ENCODE measurements around the gene ZBTB18.
"Not testable (repeated sequence)": the region's sequence is repeated elsewhere in the genome, so short reads cannot be mapped to it uniquely, and the experiment has no call there.

Gene ZBTB18

GRCh38 chr1:244050835-244051444 is at the start of gene ZBTB18:
ZBTB18 (plus strand) TSS chr1:244051283; CDS start chr1:244051432, 149 bp downstream.
- peak; percentile 14 for DNase-seq

DNA sequence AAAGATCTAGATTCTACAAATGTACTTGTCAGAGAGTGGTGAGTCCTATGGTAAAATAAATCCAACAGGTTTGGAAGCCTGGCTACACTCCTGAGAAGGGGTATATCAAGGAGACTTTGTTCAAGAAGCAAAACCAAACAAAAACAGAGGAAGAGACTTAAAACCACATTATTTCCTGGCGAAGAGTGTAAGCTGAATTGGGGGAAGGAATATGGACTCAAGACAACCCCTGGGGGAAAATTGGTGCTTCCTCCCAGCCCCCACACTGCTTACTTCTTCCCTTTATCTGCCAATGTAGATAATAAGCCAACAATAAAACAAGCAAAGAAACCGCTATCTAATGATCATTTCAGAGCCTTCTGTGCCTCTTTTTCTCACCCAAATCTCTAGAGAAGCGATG is 48.4 kb upstream of the ZBTB18 start:
- DNase-seq, result no peak

DNA sequence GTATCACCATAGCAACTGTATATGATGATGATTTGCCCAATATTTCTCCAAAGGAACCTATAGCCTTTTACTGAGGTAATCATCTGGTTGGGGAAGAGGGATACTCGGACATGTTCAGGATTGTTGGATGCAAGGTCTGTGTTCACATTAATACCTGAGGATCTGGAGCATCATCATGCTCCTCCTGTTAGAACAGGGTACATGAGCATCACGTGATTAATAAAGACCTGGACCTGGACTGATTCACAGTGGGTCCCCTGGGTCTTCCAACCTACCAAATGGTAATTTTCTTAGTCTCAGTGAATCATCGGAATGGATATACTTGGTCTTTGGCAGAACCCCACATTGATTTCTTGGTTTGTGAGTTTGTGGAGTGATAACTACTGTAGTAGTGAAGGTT is 45.6 kb upstream of the ZBTB18 start:
- no peak for DNase-seq

DNA sequence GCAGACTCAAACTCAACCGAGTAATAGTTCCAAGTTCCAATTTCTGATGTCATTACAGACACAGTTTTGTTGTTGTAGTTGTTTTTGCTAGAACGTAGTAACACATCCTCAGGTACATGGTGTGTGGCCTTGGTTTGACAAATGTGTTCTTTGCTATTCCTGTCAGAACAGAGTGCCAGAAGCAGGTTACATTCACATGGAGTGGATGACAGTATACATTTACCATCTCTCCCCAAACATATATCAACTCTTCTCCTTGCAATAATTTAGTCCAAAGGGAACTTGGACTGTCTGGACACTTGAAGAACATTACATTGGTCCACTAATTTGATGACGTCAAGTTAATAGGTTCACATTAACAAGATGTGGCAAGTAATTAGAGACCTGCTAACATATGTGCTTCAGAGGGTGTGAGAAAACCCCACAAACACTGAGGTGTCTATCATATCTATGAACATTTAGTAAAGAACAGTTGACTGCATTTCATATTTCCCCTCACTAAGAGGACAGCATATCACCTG is 44.6 kb upstream of the ZBTB18 start:
- no peak for DNase-seq

GRCh38 chr1:244006961-244007360 is 44.1 kb upstream of the ZBTB18 start:
- no peak for DNase-seq

GRCh38 chr1:244010191-244010590 is 40.9 kb upstream of the ZBTB18 start:
- no peak for DNase-seq

- DNase-seq, result no peak
Measured at GRCh38 chr1:244010703-244011123, 40.4 kb upstream of the ZBTB18 start.

GRCh38 chr1:244011271-244011670 is 39.8 kb upstream of the ZBTB18 start:
- DNase-seq, result no peak

GRCh38 chr1:244011786-244012185 is 39.3 kb upstream of the ZBTB18 start:
- no peak for DNase-seq

DNA sequence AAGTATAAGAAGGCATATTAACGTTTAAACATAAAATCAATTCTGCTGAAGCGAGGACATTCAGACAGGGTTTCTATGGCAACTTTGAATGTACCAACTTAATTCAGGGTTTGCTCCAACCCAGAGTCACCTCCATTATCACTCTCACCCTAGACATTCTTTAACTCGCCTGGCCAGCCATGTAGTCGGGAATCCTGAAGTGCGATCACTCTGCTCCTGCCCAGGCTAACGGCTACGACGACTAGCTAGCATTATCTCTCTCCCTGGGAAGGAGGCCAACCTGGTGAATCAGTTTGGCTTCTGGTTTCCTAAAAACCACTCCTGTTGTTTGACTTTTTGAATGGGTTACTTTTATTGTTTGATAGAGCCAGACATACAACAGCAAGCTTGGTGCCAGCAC is 38.9 kb upstream of the ZBTB18 start:
- peak; percentile 3 for DNase-seq

DNA sequence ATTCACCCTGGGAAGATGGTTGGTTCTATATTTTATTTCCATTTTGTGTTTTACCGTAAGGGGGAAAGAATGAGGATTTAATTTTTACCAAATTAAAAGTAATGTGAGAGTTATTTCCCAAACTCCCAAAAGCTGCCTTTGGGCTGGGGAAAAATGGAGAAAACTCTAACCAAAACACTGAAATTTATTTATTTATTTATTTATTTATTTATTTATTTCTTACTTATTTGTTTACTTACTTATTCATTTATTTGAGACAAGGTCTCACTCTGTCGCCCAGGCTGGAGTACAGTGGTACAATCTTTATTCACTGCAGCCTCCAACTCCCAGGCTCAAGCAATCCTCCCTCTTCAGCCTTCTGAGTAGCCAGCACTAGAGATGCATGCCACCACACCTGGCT is 38.0 kb upstream of the ZBTB18 start:
- no peak for DNase-seq

- not testable (repeated sequence) for DNase-seq
Measured at GRCh38 chr1:244014862-244015261, 36.2 kb upstream of the ZBTB18 start.

DNA sequence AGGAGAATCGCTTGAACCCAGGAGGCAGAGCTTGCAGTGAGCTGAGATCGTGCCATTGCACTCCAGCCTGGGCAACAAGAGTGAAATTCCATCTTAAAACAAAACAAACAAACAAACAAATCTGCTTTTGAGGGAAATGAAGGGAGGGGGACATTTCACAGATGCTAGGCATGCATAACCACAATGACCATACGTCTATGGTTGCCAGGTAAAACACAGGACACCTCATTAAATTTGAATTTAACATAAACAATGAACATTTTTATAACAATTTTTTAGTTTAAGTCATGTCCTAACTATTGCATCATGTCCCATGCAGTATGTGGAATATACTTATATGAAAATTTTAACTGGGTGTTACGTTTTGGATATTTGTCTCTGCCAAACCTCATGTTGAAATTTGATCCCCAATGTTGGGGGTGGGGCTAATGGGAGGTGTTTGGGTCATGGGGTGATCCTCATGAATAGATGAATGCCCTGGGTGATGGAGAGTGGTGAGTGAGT is 31.0 kb upstream of the ZBTB18 start:
- no peak for DNase-seq

GRCh38 chr1:244021427-244021826 is 29.7 kb upstream of the ZBTB18 start:
- no peak for DNase-seq

- no peak for DNase-seq
Measured at GRCh38 chr1:244022311-244022710, 28.8 kb upstream of the ZBTB18 start.

GRCh38 chr1:244022864-244023440 is 28.1 kb upstream of the ZBTB18 start:
- no peak for DNase-seq

DNA sequence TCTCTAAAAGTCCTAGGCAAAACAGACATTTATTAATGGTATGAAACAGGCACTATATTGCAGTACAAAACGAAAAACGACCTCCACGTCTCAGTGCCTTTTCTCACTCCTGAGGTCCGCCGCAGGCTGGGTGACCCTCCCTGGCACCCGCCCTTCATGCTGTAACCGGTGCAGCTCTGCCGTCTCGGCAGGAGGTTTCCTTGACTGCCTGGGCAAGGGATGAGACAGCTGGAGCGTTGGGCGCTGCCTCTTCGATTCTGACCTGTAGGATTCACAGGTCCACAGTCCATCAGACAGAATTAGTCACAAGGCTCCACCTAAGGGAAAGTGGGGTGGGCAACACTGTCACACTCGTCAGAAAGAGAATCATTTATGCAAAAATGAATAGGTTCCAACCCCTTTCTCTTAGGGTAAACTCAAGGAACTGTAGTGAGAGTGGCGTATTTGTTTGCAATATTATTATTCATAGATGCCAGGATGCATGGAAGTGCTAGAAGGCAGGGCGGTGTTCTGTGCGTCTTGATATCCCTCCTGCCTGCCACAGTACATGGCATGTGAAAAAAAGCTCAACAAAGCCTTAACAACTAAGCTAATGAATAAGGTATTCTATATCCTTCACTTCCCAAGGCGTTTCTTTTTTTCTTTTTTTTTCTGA is 23.5 kb upstream of the ZBTB18 start:
- DNase-seq, result no peak

- DNase-seq, result no peak
Measured at GRCh38 chr1:244028701-244029100, 22.4 kb upstream of the ZBTB18 start.

GRCh38 chr1:244029124-244029523 is 22.0 kb upstream of the ZBTB18 start:
- no peak for DNase-seq

GRCh38 chr1:244030481-244031040 is 20.5 kb upstream of the ZBTB18 start:
- DNase-seq, result no peak

- no peak for DNase-seq
Measured at GRCh38 chr1:244035358-244035757, 15.7 kb upstream of the ZBTB18 start.

DNA sequence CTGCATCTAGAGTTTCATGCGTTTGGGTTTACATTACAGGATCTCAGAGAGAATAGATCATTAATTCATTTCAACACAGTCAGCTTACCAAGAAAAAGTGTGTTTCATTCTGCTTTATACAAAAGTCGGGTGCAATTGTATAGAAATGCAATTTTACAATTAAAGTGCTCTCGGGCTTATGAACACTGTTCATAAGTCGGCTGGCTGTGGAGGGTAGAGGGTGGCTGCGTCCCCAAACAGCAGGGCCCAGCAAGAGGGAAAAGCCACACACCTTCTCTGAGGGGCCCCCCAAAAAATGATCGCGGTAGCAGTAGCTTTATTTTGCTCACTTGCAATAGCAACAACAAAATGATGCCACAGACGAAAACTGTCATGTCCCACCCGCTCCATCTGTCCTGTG is 13.8 kb upstream of the ZBTB18 start:
- no peak for DNase-seq

GRCh38 chr1:244041466-244042120 is 9.5 kb upstream of the ZBTB18 start:
- no peak for DNase-seq
